ENCODE data around the gene C2orf72.
"Not testable (repeated sequence)": the region's sequence is repeated elsewhere in the genome, so short reads cannot be mapped to it uniquely, and the experiment has no call there.

C2orf72 gene

DNA sequence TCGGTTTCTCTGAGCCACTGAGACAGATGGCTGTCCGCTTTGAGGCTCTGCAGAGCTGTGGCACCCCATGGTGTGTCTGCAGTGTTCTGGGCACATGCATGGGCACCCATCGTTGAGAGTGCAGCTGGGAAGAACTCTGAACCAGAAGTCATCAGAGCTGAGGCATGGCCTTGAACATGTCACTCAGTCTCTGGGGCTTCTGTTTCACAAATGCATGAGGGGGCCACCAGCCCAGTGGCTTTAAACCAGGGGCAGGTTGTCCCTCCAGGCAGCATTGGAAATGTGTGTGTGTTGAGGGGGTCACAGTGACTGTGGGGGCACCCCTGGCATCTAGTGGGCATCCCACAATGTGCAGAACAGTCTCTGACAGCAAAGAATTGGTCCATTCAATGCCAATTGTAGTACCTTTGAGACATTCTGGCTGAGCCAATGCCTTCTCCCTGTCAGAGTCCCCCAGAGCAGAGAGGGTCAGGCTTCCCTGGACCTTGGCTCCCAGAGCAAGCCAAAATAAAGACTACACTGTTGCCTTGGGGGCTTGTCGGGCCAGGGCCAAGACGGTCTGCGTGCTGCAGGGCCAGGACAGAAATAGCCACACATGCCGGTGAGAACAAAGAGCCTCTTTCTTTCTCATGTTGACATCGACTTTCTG, 10.1 kb downstream of the C2orf72 start:
- no peak for DNase-seq

DNA sequence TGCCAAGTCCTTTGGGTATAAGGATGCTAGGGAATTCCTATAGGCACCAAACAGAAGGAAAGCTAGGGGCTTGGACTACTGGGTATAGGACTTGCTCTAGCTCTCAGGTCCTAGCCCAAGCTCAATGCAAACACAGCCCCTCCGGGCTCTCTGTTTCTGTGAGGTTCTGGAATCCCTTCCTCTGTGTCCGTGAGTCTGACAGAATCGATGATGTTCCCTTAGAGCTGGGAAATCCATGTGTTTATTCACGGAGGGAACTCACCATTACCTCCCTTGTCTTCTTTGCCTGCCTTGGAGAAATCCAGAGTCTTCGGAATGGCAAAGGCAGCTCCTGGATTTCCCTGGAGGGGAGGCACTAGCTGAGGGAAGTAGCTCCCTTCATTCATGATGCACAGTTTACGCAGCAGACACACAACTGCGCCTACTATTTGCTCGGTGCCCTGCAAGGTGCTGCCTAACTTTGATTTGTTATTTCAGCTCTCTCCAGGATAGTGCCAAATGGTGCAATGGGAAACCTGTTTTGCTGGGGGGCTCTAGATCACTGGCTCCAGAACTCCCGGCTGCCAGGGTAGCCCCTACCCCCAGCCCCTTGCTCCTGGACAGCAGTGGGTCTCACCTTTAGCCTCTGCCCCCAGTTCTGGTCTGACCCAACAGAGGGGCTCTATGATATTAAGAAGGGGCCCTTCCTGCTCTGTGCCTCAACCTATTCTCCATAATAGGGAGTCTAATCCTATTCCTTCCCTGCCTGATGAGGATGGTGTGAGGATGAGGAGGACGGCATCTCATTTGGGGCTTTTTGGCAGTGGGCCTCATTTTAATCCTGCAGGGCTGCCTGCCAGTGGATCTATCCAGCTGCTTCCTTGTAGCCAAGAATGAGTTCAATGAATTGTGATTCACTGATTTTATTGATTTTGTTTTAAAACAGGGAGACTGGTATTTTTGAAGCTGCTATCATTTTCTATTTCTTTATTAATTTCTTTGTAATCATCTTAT, 10.9 kb downstream of the C2orf72 start:
- DNase-seq: no peak

DNA sequence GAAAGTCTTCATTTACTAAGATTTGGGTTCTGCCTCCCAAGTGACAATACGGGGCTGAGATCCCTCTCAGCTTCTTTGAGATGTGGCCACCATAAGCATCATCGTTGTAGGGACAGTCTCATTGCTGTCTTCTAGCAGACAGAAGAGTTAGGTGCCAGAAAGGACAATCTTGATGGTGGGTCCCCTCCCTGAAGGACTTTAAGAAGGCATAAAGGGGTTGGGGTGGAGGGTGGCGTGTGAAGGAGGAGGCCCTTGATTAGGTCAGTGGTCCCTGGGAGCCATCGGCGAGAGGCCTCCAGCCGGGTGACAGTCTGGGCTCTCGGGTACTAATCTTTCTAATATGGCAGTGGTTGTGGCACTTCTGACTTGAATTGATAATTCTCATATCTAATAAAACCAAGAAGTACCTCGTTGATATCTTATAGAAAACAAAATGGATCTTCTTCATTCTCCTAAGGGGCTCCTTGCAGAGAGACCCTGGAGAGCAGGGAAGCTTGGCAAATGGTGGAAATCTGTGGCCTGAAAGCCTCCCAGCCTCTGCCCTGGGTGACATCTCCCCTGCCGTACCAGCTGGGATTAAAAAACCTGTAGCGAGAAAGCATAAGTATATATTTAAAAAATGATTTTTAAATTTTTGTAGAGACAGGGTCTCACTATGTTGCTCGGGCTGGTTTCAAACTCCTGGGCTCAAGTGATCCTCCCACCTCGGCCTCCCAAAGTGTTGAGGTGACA, 12.1 kb downstream of the C2orf72 start:
- no peak for DNase-seq

DNA sequence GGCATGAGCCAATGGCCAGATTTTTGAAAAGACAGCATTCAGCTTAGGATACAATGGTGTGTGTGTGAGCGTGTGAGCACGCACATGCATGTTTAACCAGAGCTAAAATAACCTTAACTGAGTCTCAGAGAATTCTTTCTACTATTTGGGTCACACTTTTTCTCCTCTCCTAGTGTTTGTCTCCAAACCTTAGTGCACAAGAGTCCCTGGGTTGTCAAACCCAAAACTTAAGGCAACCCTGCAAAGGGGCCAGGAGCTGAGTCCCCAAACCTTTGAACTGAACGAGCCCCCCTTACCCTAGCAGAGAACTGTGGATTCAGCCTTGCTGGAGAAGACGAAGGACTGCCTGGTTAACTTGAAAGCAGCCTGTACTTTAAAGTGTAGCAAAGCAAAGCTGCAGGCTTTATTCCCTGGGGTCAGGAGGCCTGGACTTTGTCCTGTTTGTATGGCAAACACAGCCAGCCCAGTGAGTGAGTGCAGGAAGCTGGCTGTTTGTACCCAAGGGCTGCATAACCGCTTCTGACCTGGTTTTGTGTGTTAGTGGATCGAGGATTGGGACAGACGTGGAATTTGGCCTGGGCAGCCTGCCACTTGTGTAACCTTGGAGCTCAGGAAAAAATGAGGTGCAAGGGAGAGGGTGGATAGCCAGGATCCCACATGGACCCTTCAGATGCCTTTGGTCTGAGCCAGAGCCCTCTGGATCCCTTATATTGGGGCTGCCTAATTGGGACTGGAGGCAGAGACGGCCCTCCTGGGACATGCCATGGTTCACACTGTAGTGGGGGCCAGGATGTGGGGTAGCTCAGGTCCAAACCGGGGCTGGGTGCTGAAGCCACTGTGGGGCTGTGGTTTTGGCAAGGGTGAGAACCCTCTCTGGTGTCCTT, 12.9 kb downstream of the C2orf72 start:
- no peak for DNase-seq

DNA sequence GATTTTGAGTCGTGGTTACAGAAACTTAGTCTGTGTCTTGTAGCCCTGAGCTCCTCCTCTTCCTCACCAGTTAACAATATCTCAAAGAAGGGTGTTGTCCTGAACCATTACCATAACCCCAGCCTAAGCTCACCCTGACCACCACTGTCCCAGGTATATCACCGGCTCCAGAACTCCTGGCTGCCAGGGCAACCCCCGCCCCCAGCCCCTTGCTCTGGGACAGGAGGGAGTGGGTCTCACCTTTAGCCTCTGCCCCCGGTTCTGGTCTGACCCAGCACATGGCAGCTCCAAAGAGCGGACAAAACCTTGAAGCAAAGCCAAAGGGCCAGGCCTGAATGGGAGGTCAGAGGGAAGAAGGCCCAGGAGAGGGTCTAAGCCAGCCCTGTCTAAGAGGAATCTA, 13.8 kb downstream of the C2orf72 start:
- DNase-seq: no peak

DNA sequence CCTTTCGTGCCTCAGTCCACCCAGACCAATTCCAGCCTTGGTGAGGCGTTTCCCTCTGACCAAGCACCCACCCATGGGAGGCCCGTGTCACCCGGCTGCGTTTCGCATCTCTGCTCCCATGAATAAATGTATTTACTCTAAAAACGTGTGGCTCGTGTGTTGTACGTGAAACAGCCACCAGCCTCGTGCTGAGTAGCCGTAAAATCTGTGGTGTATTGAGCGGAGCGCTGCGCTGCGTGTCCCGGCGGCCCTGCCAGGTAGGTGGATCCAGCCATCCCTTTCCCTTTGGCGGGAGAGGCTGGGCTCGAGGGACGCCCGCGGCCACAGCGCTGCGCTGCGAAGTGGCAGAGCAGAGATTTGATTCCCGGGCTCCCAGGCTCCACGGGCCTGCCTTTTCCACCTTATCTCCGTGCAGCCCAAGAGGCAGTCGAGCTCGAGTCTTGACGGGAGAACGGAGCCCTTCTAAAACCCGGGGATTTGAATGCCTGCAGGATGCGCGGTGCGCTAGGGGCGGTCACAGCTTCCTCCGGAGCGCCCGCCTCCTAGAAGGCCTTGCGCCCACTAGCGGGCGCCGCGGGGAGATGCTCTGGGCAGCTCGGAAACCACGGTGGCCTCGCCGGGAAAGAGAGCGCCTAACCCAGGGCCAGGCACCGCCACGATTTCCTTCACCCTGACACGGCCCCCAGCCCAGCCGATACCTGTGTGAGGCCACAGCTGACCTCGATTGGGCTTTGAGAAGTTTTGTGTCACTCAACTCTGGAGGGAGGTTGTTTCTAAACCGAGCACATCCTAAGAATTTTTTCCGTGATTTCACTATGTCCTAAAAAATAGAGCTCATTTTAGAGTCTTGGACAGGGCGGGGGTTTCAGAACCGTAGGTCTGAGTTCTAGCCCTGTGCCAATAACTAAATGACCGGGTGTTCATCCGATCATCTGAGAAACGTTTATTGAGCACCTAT, 15.4 kb downstream of the C2orf72 start:
- peak; percentile 84 to 88 for DNase-seq

DNA sequence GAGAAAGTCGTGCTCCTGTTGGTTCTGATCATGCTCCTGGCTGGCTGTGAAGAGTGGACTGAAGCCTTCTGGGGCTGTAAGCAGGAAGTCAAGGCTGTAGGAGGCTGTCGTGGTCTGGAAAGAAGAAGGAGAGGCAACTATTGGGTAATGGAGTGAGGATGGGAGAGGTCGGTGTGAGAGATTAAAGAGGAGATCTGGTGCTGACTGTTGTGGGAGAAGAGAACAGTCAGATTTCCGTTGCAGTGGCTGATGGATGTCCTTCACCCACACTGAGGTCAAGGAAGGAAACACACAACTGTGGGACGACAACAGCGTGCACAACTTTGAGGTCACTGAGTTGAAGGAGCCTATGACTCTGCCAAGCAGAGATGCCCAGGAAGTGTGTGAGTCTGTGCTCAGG, 16.5 kb downstream of the C2orf72 start:
- DNase-seq: no peak

DNA sequence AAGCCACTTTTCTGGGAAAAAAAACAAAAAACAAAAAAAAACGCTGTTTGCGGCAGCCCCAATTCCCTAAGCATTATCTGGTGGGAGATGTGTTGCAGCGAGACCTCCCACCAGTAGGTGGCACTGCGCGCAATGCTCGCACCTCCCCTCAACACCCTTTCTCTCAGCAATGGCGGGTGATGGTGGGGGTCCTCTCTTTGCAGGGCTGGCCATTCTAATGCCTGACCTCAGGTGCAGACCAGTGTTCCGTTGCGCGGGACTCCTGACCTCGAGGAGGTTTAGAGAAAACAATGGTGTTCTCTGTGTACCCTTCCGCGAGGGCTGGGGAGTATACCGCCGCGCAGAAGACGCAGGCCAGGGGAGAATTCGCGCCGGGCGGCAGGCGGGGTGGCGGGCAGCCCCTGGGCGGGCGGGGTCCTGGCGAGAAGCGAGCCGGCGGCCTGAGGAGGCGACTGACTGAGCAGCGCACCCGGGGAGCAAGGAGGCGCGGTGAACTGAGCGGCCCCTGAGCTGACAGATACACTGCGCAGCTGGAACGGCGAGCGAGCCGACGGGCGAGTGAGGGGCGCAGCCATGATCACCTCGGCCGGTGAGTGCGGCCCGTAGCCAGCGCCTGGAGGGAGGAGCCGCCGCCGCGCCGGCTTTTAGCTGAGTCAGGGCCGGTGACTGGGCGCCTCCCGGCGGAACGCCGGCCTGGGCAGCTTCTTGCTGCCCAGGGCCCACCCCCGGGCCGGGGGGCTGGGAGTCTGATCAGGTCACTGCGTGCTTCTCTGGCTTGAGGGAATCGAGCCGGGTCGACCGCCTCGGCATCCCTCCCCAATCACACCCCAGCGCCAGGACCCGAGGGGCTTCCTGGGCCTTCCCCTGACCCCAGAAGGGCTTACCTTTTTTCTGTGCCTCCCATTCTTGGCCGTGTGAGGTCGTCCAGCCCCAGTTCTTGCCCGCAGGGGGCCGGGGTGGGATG, 19.4 kb downstream of the C2orf72 start, which contains the start of gene PSMD1:
Gene PSMD1 (plus strand): TSS at position 415 of the 964 bp plus-strand sequence. CDS start 159 bp downstream, at position 574.
- peak; percentile 94 to 96 for DNase-seq

DNA sequence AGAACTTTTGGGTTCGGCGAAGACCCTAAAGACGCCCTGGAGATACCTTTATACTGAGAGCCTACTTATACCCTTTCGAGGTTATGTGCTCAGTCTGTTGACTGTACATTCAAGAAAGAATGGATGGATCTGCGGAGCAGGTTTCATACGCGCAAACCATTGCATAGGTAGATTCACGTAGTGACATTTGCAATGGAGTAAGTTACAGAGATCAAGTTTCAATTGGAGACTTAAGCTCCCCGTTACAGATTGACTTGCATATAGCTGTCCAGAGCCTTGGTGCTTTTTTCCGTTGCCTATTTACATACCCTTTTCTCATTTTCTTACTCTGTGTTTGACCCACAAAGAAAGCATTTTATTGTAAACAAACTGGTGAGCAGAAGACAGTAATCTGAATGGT, 20.3 kb downstream of the C2orf72 start:
- DNase-seq: no peak

DNA sequence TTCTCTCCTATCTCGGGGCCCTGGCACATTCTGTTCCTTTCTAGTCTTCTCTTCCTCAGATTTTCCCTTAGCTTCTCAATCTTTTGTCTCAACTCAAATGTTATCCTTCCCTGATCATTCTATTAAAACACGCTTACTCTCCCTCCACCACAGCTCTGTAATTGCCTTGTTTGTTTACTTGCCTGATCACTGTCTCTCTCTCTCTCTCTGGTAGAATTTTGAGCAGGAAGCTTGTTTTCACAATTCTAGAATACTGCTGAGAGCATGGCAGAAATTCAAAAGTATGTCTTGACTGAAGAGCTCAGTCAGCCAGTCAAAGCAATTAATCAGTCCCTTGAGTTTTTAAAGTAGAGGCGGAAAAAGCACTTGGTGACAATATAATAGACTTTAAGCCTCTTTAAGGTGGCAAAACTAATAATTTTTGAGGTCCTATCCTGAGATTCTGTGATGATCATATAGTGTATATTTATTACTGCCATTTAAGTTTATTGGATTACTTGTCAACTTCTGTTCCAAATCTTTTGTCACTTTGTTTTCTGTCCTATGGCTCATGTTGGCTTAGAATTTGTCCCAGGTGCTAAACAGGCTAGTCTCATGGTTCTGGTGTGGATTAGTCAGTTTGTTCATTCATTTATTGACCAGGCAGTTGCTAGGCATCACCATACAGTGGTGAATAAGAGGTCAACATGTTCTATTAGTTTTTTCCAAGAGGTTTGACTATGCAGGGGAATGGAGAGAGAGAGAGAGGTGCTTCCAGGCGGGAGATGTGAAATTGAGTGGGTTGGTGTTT, 21.6 kb downstream of the C2orf72 start:
- no peak for DNase-seq

DNA sequence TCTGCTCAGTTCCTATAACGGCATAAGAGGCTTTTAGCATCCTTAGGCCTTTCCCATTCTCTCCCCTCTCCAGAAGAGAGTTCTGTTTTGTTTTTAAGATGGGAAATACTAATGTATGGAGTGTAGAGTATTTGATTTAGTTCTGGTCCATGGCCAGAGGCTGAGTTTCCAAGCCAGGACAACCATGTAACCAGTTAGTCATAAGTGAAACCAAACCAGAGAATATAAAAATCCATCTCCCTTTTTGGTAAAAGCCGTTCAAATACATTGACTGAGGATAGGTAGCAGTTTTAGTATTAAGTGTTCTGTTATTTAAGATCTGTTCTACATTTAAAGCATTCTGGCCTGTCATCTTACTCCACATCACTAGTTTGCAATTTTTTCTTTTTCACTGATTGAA, 22.4 kb downstream of the C2orf72 start:
- no peak for DNase-seq

DNA sequence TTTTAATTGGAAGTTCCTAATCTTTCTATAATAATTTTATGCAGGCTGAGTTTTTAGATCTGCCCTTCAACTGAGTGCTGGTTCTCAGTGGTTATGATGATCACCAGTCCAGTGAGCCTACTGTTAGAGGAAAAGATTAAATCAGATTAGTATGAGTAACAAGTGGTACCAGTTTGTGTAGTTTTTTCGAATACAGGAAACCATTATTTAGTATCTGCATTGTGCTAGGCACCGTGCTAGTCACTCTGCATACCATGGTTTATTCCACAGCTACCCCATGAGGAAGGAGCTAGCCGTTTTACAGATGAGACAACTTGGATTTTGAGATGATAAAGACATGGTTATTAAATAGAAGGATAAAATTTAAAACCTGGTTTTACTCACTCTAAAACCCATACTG, 25.5 kb downstream of the C2orf72 start:
- DNase-seq: no peak

DNA sequence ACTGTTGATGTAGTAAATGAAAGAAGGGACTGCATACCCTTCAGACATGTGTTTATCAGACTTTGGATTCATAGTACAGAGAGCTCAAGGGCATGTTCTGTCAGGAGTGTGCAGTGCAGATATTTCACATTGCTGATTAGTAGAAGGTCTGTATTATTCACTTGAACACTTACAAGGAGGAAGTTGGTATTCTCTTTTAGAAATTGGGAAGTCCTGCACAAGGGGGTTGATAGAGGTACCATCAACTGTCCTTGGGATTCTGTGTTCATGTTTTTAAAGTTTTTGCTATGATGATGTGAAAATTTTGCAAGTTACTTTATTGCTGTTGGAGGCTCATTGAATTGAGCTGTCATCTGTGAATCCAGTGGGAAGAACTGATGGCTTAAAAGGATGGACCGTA, 26.0 kb downstream of the C2orf72 start:
- no peak for DNase-seq

DNA sequence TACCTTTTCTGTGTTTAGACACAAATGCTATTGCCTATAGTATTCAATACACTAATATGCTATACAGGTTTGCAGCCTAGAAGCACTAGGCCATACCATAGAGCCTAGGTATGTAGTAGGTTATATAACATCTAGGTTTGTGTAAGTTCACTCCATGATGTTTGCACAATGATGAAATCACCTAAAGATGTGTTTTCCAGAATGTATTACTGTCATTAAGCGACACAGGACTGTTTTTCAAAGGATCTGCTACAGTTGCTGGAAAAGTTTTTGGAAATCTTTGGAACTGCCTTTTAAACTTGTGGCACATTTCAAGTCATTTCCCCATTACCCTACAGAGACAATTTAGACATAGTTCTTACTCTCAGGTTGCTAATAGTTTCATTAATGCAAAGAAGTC, 28.6 kb downstream of the C2orf72 start:
- no peak for DNase-seq

DNA sequence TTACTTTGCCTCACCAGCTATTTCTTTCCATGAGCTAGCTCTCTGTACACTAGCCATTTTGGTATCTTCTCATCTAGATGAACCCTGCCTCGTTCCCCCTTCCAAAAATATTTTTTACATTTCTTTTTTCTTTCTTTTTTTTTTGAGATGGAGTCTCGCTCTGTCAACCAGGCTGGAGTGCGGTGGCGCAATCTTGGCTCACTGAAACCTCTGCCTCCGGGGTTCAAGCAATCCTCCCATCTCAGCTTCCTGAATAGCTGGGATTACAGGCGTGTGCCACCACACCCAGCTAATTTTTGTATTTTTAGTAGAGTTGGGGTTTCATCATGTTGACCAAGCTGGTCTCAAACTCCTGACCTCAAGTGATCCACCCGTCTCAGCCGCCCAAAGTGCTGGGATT, 30.2 kb downstream of the C2orf72 start:
- not testable (repeated sequence) for DNase-seq

DNA sequence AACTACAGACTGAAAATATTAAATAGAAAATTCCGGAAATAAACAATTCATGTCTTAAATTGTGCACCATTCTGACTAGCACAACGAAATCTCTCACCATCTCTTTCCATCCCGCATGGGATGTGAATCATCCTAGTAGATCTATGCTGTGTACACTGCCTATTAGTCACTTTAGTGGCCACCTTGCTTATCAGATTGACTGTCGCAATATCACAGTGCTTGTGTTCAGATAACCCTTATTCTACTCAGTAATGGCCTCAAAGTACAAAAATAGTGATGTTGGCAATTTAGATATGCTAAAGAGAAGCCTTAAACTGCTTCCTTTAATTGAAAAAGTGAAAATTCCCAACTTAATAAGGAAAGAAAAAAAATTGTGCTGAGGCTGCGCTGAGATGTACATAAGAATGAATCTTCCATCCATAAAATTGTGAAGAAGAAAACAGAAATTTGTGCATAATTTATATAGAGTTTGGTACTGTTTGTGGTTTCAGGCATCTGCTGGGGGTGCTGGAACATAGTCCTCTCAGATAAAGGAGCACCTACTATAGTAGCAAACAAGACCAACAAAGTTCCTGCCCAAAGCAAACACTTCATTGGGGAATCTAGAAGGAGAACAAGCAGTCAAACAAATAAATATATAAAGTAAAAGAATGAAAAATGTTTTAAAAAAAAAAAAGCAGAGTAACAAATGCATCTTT, 31.4 kb downstream of the C2orf72 start:
- DNase-seq: no peak

DNA sequence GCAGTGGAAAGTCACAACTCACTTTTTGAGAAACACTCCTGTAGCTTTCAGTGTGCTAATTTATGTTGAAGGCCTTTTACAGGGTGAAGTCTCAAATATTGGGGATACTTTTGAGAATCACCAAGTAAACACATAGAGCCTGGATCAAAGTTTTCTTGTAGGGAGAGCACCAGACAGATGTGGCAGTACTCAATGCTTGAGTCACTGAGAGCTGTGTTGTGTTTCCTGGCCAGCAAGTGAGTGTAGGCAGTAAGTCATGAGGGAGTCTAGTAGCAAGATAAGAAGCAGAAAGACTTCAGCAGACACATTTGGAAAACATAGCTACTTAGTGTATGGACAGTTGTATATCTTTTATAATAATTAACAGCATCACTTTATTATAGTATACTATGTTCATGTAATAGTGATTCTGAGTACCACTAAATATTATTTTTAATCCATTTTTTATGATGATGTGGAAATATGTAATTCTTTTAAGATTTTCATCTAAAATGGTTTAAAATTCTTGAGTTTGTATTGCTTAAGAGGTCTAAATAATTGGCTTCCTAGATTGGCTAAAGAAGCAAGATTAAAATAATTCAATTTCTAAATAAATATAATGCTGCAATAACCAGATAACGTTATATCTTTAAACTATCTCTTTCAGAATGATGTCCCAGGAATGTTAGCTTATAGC, 32.2 kb downstream of the C2orf72 start:
- no peak for DNase-seq

DNA sequence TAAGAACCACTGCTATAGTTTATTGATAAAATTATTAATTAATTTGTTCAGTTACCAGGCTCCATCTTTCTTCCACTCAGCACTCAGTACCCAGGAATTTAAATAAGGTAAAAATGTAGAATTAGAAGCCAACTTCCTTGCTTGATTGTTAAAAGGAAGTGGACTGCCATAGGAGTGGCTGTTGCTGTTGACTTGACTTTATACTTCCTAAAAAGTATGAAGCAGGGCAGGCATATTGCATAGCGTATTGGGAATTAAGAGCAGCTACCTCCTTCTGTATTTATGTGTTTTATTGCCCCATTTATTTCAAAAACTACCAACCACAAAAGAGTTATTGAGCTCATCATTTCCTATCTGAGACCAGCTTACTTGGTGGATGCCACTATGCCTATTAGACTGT, 47.2 kb downstream of the C2orf72 start:
- DNase-seq: no peak

All from stimulated activated CD4-positive, alpha-beta T cell treated with anti-CD3 and anti-CD28 coated beads, Interleukin-2, amount 100 ng/mL, for 24 hours (primary cell).